Subcutaneous adipose tissue (tissue), 4 donors: ENCODE data around the gene KLK12. TPM values are rescaled to one million over a fixed set of nuclear protein-coding genes. Genes with fewer than 3 reads are reported as not detected.

ENCODE experiments used
- total RNA-seq, 4 donors: library from RNA; depleted of rRNA; stranded (reverse); fragments of >200 nt; gene quantifications; one replicate each; pipeline ENCODE4 v1.1.0, GENCODE V29; 2016
- TF ChIP-seq, protein P1 (sequence below): fragments of 450-650 bp; IDR thresholded peaks from one replicate; pipeline ENCODE4 v1.5.1; 2016; ENCODE audit warnings: low read depth, mild to moderate bottlenecking, control low read depth, antibody characterized with exemption, moderate library complexity

Gene KLK12
- total RNA-seq, 4 donors from 2014 or later = not detected

DNA sequence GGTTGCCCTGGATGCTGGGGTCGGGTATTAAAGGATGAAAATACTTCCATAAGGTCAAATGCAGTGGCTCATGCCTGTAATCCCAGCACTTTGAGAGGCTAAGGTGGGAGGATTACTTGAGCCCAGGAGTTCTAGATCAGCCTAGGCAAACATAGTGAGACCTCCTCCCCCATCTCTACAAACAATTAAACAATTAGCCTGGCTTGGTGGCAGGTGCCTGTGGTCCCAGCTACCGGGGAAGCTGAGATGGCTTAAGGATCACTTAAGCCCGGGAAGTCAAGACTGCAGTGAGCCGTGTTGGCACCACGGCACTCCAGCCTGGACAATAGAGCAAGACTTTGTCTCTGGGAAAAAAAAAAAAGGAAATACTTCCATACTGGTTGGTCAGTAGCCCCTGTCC lies 9.9 kb downstream of the KLK12 start:
- TF ChIP-seq, protein P1, sequence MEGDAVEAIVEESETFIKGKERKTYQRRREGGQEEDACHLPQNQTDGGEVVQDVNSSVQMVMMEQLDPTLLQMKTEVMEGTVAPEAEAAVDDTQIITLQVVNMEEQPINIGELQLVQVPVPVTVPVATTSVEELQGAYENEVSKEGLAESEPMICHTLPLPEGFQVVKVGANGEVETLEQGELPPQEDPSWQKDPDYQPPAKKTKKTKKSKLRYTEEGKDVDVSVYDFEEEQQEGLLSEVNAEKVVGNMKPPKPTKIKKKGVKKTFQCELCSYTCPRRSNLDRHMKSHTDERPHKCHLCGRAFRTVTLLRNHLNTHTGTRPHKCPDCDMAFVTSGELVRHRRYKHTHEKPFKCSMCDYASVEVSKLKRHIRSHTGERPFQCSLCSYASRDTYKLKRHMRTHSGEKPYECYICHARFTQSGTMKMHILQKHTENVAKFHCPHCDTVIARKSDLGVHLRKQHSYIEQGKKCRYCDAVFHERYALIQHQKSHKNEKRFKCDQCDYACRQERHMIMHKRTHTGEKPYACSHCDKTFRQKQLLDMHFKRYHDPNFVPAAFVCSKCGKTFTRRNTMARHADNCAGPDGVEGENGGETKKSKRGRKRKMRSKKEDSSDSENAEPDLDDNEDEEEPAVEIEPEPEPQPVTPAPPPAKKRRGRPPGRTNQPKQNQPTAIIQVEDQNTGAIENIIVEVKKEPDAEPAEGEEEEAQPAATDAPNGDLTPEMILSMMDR = no peak

DNA sequence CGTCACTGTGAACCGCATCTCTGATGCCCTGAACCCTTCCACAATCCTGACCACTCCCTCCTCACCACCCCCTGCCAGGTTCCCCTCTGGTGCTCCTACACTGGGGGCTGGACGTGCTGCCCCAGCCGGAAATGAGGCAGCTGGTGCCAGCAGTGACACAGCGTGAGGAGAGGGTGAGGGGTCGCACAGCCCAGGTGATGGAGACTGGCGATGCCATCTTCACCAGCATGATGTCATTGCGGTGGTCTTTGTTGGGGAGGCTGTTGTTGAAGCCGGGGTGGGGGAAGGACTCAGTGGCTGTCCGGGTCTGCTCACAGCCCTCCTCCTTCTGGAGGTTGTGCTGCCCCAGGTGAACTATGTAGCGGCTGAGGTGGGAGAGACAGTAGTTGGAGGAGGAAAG lies 10.9 kb downstream of the KLK12 start:
- TF ChIP-seq, protein P1 = no peak

DNA sequence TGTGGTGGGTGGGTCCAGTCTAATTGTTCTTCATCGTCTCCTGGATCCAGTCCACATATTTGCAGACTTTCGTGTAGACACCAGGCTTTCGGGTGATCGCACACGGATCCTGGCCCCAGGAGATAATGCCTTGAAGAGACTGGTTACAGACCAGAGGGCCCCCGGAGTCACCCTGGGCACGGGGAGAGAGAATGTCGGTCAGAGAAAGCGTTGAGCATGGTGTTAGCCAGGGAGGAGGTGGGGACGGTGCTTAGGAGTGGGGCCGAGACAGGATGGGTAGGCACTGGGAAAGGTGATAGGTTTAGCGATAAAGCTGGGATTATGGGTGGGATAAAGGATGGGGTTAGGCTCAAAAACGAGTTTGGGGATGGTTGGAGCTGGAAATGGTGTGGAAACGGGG lies 12.3 kb downstream of the KLK12 start:
- TF ChIP-seq, protein P1 = no peak

DNA sequence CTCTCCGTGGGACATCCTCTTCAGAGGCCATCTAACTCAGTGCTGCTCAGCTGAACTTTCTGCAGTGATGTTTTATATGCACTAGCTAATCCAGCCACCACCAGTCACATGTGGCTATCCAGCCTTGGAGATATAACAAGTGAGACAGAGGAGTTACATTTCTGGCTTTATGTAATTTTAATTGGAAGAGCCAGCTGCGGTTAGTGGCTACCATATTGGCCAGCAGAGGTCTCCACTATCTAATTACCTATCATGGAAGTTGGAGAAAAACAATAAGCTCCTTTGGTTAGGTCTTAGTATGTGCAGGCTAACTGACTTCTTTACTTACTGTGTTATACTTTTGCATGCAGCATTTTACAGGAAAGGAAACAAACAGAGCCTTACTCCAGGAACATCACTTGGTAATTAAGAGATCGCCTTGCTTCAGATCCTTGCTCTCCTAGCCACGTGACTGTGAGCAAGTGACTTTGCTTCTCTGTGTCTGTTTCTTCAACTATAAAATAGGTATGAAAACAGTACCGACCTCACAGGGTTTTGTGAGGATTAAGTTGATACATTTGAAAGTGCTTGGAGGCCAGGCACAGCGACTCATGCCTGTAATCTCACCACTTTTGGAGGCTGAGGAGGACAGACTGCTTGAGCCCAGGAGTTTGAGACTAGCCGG lies 13.7 kb downstream of the KLK12 start:
- TF ChIP-seq, protein P1 = no peak

DNA sequence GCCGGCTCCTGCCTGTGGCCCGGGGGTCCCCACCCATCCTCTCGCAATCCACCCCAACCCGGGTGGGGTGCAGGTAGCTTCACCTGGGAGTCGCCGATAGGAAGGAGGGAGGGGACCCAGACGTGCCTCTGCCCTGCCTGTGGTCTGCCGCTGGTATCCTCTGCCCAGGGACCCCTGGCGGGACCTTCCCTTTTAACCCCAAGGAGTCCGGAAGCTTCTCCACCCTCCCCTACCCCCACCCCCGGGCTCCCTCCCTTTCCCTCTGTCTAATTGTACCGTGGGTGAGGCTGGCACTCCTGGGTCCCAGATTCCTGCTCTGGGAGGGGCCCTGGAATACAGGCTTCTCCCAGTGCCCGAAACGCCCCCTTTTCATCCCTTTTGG lies 15.3 kb downstream of the KLK12 start, which contains the start of gene KLK10:
TSS of gene KLK10 (minus strand) at position 166 of the 382 bp plus-strand sequence. CDS start 579 bp downstream, outside the sequence.
- TF ChIP-seq, protein P1 = no peak

DNA sequence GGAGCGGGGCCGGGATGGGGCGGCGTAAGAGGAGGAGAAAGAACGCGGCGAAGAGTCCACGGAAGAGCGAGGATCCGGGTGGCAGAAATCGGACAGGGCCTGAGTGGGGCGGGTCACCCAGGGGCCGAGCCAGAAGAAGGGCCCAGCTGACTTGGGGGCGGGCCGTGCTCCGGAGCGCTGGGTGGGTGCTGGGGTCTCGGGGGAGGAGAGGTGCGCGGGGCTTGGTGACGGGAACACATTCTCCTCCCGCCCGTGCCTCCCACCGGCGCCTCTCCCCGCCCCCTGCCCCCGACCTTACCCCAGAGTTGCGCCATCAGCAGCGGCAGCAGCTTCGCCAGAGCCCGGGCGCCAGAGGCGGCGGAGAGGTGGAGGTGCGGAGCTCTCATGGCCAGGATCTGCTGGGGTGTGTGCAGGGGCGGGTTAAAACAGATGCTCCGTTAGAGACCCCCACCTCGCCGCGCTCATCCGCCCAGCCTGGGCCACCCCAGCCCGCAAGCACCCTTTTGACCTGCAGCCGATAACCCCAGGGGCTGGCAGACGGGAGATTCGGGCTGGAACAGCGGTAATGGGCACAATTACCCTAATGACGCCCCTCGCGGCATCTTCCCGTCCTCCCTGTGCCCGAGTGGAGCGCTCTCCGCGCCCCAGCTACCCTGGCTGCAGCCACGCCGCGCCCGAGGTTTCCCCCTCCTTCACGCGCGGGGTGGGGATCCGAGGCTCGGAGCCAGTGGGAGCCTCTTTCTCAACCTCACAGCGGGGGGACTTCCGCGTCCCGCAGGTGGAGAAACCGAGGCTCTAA lies 15.9 kb downstream of the KLK12 start:
- TF ChIP-seq, protein P1 = no peak
